A549 (cell line): ENCODE data around the gene HIVEP1. TPM values are rescaled to one million over a fixed set of nuclear protein-coding genes. Genes with fewer than 3 reads are reported as not detected.

Experiments used
- ATAC-seq, 2 experiments: fragments of 200-7000 bp in 1 of 2; fragments of >200 bp in 1 of 2; cut with Nextera tagmentation in 1 of 2; cut with Tn5 transposase in 1 of 2; 3 replicates each; pipeline versions ENCODE4 v1.8.0 to v1.9.1; 2018 to 2020; ENCODE audit warnings: mild to moderate bottlenecking in 1 of 2, moderate library complexity in 1 of 2
- CTCF ChIA-PET: fragments of 300-600 bp; sonication (Branson Sonifier 250); formaldehyde crosslinking; extraction: SDS; loops from one replicate; lab custom pipeline; 2021; ENCODE audit warnings: antibody characterized with exemption, inconsistent platforms; lab: Yijun Ruan, JAX
- POLR2A ChIA-PET: fragments of 350-600 bp; formaldehyde crosslinking; extraction: SDS; loops from one replicate; lab custom pipeline; 2021; ENCODE audit warnings: antibody characterized with exemption, inconsistent platforms; lab: Yijun Ruan, JAX
- DNase-seq, 2 experiments: peaks; one replicate each; pipeline versions ENCODE4 v3.0.0 to v3.0.0-alpha.2; 2011 to 2016; ENCODE audit warnings: low read depth in 1 of 2, low spot score in 1 of 2
- FAIRE-seq: peaks from 2 replicates; lab custom pipeline; 2011; peaks lifted over from hg19 to GRCh38; lab: Jason Lieb, UNC
- H3K27ac ChIP-seq, 2 experiments: fragments of >200 bp; sonication (Bioruptor Twin); formaldehyde crosslinking; 3 replicates each; pipeline ENCODE4 v1.5.1; 2016 to 2017
- H3K4me1 ChIP-seq: fragments of >200 bp; sonication (Bioruptor Twin); formaldehyde crosslinking; 3 replicates; pipeline ENCODE4 v1.6.1; 2016
- H3K4me2 ChIP-seq: fragments of >200 bp; sonication (Bioruptor Twin); formaldehyde crosslinking; 3 replicates; pipeline ENCODE4 v1.6.1; 2016
- H3K4me3 ChIP-seq: fragments of >200 bp; sonication (Bioruptor Twin); formaldehyde crosslinking; 3 replicates; pipeline ENCODE4 v1.5.1; 2016
- H3K9me3 ChIP-seq: fragments of >200 bp; sonication (Bioruptor Twin); formaldehyde crosslinking; 3 replicates; pipeline ENCODE4 v1.6.1; 2016
- CBX8 ChIP-seq: fragments of 200-600 bp; sonication (generic); IDR thresholded peaks from 2 replicates; pipeline ENCODE4 v1.6.1; 2016
- EP300 ChIP-seq, 2 experiments: fragments of >200 bp; sonication (Bioruptor Twin); formaldehyde crosslinking; IDR thresholded peaks; 2 replicates in 1 of 2; 3 replicates in 1 of 2; pipeline ENCODE4 v1.6.1; 2016 to 2017
- FOXS1 ChIP-seq: fragments of 250-450 bp; sonication (Bioruptor Pico); IDR thresholded peaks from 2 replicates; pipeline ENCODE4 v1.5.0; 2020; ENCODE audit warnings: mild to moderate bottlenecking, moderate library complexity
- GATA3 ChIP-seq: IDR thresholded peaks from 2 replicates; pipeline ENCODE4 v1.6.1; 2012; ENCODE audit warnings: borderline replicate concordance
- HOXA7 ChIP-seq: fragments of 250-450 bp; sonication (Bioruptor Pico); IDR thresholded peaks from 2 replicates; pipeline ENCODE4 v1.5.0; 2020; ENCODE audit warnings: mild to moderate bottlenecking, moderate library complexity
- HOXB5 ChIP-seq: fragments of 250-450 bp; sonication (Bioruptor Pico); IDR thresholded peaks from 2 replicates; pipeline ENCODE4 v1.5.0; 2020; ENCODE audit warnings: mild to moderate bottlenecking, moderate library complexity
- MAFK ChIP-seq: fragments of 450-650 bp; IDR thresholded peaks from 2 replicates; pipeline ENCODE4 v1.6.1; 2014; ENCODE audit not compliant: partially characterized antibody
- PBX3 ChIP-seq: IDR thresholded peaks from 2 replicates; pipeline ENCODE4 v1.6.1; 2012
- RCOR1 ChIP-seq: fragments of 150-350 bp; IDR thresholded peaks from 2 replicates; pipeline ENCODE4 v1.6.1; 2014; ENCODE audit warnings: antibody characterized with exemption, low read length, low read depth
- USF2 ChIP-seq: fragments of 450-650 bp; IDR thresholded peaks from 2 replicates; pipeline ENCODE4 v1.6.1; 2014; ENCODE audit warnings: antibody characterized with exemption
- WGBS: methylation state at CpG from one replicate; pipeline ENCODE4 v1.1.6; 2017; ENCODE audit errors: missing lambda C conversion rate; 5-methylcytosine and 5-hydroxymethylcytosine counted together
- polyA plus RNA-seq, 4 experiments: library from polyadenylated mRNA; depleted of rRNA in 3 of 4; stranded (reverse); fragments of >200 nt; fragmentation: RNase III in 1 of 4; extraction: RNeasy Plus Mini Kit Qiagen cat#74134 plus additional on column Dnase treatment in 1 of 4; gene quantifications; 2 replicates in 3 of 4; 3 replicates in 1 of 4; pipeline ENCODE4 v1.2.3, GENCODE V29; 2011 to 2017
- TF ChIP-seq, protein P1 (sequence below): fragments of 200-600 bp; sonication (generic); IDR thresholded peaks from 2 replicates; pipeline ENCODE4 v1.6.1; 2016; ENCODE audit warnings: antibody characterized with exemption, mild to moderate bottlenecking, moderate library complexity

The HIVEP1 gene
- polyA plus RNA-seq, 2 of the 4 experiments (the other 2 are of a cell fraction): 5.8 to 10.5 TPM

- Histone ChIP-seq H3K9me3 (no peaks in the 10 kb centered on the region), H3K4me1 (no peaks in the 10 kb centered on the region), H3K4me3 (no peak overlapping the region), H3K27ac (no peak overlapping the region), H3K4me2 (no peak overlapping the region)
- POLR2A ChIA-PET: no interaction called here
- ATAC-seq (no peak), DNase-seq (no peak), FAIRE-seq (no peak)
- no peak for TF ChIP-seq CBX8
- WGBS: 73% methylated on average over 2 of the region's 2 CpGs
- CTCF ChIA-PET: interaction anchor here (1.3 kb wide), 1 partner anchor 15 kb away, joined by 3 read pairs; no protein-coding TSS in a partner anchor
These were observed 24.7 kb upstream of the HIVEP1 start for GRCh38 chr6:11987386-11987785.

GRCh38 chr6:11989386-11989785 lies 22.7 kb upstream of the HIVEP1 start:
- H3K4me3 ChIP-seq: no peak overlapping the region
- H3K9me3 ChIP-seq: no peaks in the 10 kb centered on the region
- H3K4me2 ChIP-seq: no peak overlapping the region
- TF ChIP-seq, protein P1, sequence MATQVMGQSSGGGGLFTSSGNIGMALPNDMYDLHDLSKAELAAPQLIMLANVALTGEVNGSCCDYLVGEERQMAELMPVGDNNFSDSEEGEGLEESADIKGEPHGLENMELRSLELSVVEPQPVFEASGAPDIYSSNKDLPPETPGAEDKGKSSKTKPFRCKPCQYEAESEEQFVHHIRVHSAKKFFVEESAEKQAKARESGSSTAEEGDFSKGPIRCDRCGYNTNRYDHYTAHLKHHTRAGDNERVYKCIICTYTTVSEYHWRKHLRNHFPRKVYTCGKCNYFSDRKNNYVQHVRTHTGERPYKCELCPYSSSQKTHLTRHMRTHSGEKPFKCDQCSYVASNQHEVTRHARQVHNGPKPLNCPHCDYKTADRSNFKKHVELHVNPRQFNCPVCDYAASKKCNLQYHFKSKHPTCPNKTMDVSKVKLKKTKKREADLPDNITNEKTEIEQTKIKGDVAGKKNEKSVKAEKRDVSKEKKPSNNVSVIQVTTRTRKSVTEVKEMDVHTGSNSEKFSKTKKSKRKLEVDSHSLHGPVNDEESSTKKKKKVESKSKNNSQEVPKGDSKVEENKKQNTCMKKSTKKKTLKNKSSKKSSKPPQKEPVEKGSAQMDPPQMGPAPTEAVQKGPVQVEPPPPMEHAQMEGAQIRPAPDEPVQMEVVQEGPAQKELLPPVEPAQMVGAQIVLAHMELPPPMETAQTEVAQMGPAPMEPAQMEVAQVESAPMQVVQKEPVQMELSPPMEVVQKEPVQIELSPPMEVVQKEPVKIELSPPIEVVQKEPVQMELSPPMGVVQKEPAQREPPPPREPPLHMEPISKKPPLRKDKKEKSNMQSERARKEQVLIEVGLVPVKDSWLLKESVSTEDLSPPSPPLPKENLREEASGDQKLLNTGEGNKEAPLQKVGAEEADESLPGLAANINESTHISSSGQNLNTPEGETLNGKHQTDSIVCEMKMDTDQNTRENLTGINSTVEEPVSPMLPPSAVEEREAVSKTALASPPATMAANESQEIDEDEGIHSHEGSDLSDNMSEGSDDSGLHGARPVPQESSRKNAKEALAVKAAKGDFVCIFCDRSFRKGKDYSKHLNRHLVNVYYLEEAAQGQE: no peak
- TF ChIP-seq GATA3: no peak
- no peak for DNase-seq
- ChIA-PET CTCF (no interaction called here), POLR2A (no interaction called here)
- no peaks in the 10 kb centered on the region for H3K4me1 ChIP-seq
- ATAC-seq: no peak
- FAIRE-seq: no peak
- no peak overlapping the region for H3K27ac ChIP-seq
- WGBS: 82% methylated on average over 2 of the region's 2 CpGs

GRCh38 chr6:11992086-11992485 lies 20.0 kb upstream of the HIVEP1 start:
- no peak for TF ChIP-seq MAFK
- TF ChIP-seq PBX3: no peak
- TF ChIP-seq FOXS1 (CRISPR knock-in tag): no peak
- TF ChIP-seq EP300 (IDR thresholded peaks at IDR 0.05): no peak
- no peak for TF ChIP-seq RCOR1
- no peak for TF ChIP-seq HOXB5
- TF ChIP-seq HOXA7 (CRISPR knock-in tag): no peak
- no peaks in the 10 kb centered on the region for H3K9me3 ChIP-seq
- WGBS: 96% methylated on average over 2 of the region's 2 CpGs
- H3K4me3 ChIP-seq: no peak overlapping the region
- ChIA-PET POLR2A (no interaction called here), CTCF (no interaction called here)
- H3K4me2 ChIP-seq: no peak overlapping the region
- DNase-seq (no peak), ATAC-seq (no peak), FAIRE-seq (no peak)
- no peaks in the 10 kb centered on the region for H3K4me1 ChIP-seq
- no peak overlapping the region for H3K27ac ChIP-seq

GRCh38 chr6:11994875-11995461 lies 17.1 kb upstream of the HIVEP1 start:
- H3K4me1 ChIP-seq: no peaks in the 10 kb centered on the region
- no peak for TF ChIP-seq USF2
- no peak for TF ChIP-seq HOXA7 (CRISPR knock-in tag)
- TF ChIP-seq MAFK: peak; percentile 91
- ATAC-seq (no peak), DNase-seq (no peak), FAIRE-seq (no peak)
- ChIA-PET CTCF (no interaction called here), POLR2A (no interaction called here)
- 93% methylated on average over 4 of the region's 4 CpGs for WGBS
- no peak overlapping the region for H3K27ac ChIP-seq
- no peaks in the 10 kb centered on the region for H3K9me3 ChIP-seq
- H3K4me2 ChIP-seq: no peak overlapping the region
- H3K4me3 ChIP-seq: no peak overlapping the region
